ENCODE data around the gene CTNNA2. TPM values are rescaled to one million over a fixed set of nuclear protein-coding genes. Genes with fewer than 3 reads are reported as not detected.

CTNNA2 gene
- total and polyA plus RNA-seq, 9 of the 15 experiments (the other 6 are each of a cell fraction or from before 2014, with no cell fraction given), result 0.03 to 0.40 (median 0.15) TPM

- TF ChIP-seq E2F8 (IDR thresholded peaks at IDR 0.05; ENCODE audit: low read depth, partially characterized antibody) (no peak), CGGBP1 (CRISPR knock-in tag; IDR thresholded peaks at IDR 0.05) (no peak), ZNF76 (CRISPR knock-in tag; IDR thresholded peaks at IDR 0.05; ENCODE audit: borderline replicate concordance) (no peak), GTF2F1 (IDR thresholded peaks at IDR 0.05; ENCODE audit: low read depth, low read length) (no peak), ZNF586 (CRISPR knock-in tag; conservative IDR thresholded peaks at IDR 0.05) (no peak), CLOCK (CRISPR knock-in tag; IDR thresholded peaks at IDR 0.05; ENCODE audit: borderline replicate concordance) (no peak), GATAD2B (IDR thresholded peaks at IDR 0.05; ENCODE audit: borderline replicate concordance) (no peak), ETS2 (tag; IDR thresholded peaks at IDR 0.05; ENCODE audit: borderline replicate concordance, poor library complexity, severe bottlenecking) (no peak), MED1 (CRISPR knock-in tag; IDR thresholded peaks at IDR 0.05; ENCODE audit: borderline replicate concordance) (no peak), HDAC6 (IDR thresholded peaks at IDR 0.05; ENCODE audit: low read depth, low read length) (no peak), HMGN3 (IDR thresholded peaks at IDR 0.05; ENCODE audit: borderline replicate concordance, extremely low read depth, insufficient read length, low read depth, low read length) (no peak), ARID2 (IDR thresholded peaks at IDR 0.05) (no peak)
Observed at GRCh38 chr2:79910643-79911042, 397.8 kb downstream of the CTNNA2 start (continued).

Data from K562 (cell line).